ENCODE data around the gene PLCXD1. TPM values are rescaled to one million over a fixed set of nuclear protein-coding genes. Genes with fewer than 3 reads are reported as not detected.

PLCXD1 gene
- total and polyA plus RNA-seq, 9 of the 15 experiments (the other 6 are each of a cell fraction or from before 2014, with no cell fraction given) = 6.0 to 60.2 (median 39.5) TPM

DNA sequence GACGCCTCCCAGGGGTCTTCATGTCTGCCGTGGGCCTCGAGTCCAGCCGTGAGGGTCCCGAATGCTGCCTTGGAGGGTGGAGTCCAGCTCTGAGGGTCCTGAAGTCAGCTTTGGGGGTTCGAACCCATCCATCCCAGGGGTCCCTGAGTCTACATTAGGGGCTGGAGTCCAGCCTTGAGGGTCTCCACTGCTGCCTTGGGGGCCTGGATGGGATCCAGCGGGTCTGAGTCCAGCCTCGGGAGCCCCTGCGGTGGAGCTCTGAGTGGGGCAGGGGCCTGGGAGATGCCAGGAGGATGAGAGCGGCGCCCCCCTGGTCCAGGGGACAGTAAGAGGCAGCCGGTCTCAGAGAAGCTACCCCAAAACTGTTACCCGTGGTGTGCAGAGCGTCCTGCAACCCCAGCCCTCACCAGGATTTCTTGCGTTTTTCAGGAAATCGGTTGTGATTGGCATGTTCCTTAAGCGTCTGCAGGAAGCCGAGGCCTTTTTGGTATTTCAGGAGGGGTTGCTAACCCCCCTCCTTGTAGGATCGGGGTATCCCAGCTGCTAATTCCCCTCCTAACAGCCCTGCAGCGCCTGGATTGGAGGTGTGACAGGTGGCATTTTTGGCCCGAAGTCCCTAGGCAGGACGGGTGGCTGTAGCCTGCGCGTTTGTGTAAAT lies 39.1 kb downstream of the PLCXD1 start:
- Histone ChIP-seq H3K4me1 (replicated peaks in 1 of 2; ENCODE audit: control insufficient read depth in 2 of 2, insufficient read depth in 2 of 2, low read length in 2 of 2) (peaks cover 5 to 39% of the 10 kb centered on the region in 2 experiments; a peak in 4 of 5 replicates), H3K27me3 (ENCODE audit: control insufficient read depth in 2 of 2, insufficient read depth in 2 of 2, low read length in 2 of 2) (no peaks in the 10 kb centered on the region), H3K4me3 (peak overlapping the region; percentile 75), H3K27ac (ENCODE audit: extremely low read depth, low read depth, low read length) (peak overlapping the region; percentile 87; the same call in 2 of the 3 replicates), H3K36me3 (ENCODE audit: control insufficient read depth, insufficient read depth, low read length) (peaks cover 11% of the 10 kb centered on the region; the same call in 2 of the 3 replicates), H3K79me2 (ENCODE audit: control insufficient read depth, insufficient read depth, low read length) (peaks cover 30% of the 10 kb centered on the region), H3K9ac (ENCODE audit: insufficient read depth in 1 of 2, low read depth in 2 of 2, low read length in 2 of 2) (peak overlapping the region; percentile 87 to 95), H2AFZ (ENCODE audit: low read depth, low read length) (no peak overlapping the region), H3K9me3 (replicated peaks; ENCODE audit: control insufficient read depth, insufficient read depth, low read depth, low read length) (no peaks in the 10 kb centered on the region), H3K9me1 (ENCODE audit: control insufficient read depth, insufficient read depth, low read length) (no peaks in the 10 kb centered on the region), H4K20me1 (replicated peaks; ENCODE audit: control insufficient read depth, insufficient read depth, low read length) (no peaks in the 10 kb centered on the region), H3K4me2 (ENCODE audit: insufficient read depth, low read length) (peak overlapping the region; percentile 73)
- 2% methylated on average over 18 of the region's 24 CpGs for WGBS (ENCODE audit: insufficient coverage, low coverage, missing lambda C conversion rate)
- POLR2A ChIA-PET = no interaction called here
- no TSS peak for BruUV-seq (replicated peaks)
- CTCF ChIA-PET (ENCODE audit: low intra/inter-chr PET ratio) = no interaction called here
- ATAC-seq = no peak
- intact Hi-C loops (cut with micrococcal nuclease) (loop anchor here (10.0 kb wide), 1 partner anchor 65 kb away; the partner anchor contains the start of gene PPP2R3B), in situ Hi-C loops (cut with MboI) (no loop called here)
- DNase-seq (ENCODE audit: extremely low read depth in 1 of 4, low spot score in 3 of 4) = peak in 1 of 4 experiments; percentile 25
- FAIRE-seq = no peak
- TF ChIP-seq L3MBTL2 (IDR thresholded peaks at IDR 0.05) (peak; percentile 71), YY1 (IDR thresholded peaks at IDR 0.05; ENCODE audit: borderline replicate concordance in 1 of 3, control insufficient read depth in 1 of 3, extremely low read depth in 1 of 3, insufficient read depth in 3 of 3, insufficient read length in 1 of 3, insufficient replicate concordance in 2 of 3, low read depth in 1 of 3, low read length in 2 of 3) (no peak), HNRNPUL1 (IDR thresholded peaks at IDR 0.05; ENCODE audit: low read length) (no peak), RAD21 (CRISPR knock-in tag; conservative IDR thresholded peaks at IDR 0.05 in 1 of 2, IDR thresholded peaks at IDR 0.05 in 1 of 2) (no peak), CTBP1 (IDR thresholded peaks at IDR 0.05; ENCODE audit: borderline replicate concordance) (no peak), ZKSCAN8 (CRISPR knock-in tag; IDR thresholded peaks at IDR 0.05) (no peak)
- TF ChIP-seq, protein P1, sequence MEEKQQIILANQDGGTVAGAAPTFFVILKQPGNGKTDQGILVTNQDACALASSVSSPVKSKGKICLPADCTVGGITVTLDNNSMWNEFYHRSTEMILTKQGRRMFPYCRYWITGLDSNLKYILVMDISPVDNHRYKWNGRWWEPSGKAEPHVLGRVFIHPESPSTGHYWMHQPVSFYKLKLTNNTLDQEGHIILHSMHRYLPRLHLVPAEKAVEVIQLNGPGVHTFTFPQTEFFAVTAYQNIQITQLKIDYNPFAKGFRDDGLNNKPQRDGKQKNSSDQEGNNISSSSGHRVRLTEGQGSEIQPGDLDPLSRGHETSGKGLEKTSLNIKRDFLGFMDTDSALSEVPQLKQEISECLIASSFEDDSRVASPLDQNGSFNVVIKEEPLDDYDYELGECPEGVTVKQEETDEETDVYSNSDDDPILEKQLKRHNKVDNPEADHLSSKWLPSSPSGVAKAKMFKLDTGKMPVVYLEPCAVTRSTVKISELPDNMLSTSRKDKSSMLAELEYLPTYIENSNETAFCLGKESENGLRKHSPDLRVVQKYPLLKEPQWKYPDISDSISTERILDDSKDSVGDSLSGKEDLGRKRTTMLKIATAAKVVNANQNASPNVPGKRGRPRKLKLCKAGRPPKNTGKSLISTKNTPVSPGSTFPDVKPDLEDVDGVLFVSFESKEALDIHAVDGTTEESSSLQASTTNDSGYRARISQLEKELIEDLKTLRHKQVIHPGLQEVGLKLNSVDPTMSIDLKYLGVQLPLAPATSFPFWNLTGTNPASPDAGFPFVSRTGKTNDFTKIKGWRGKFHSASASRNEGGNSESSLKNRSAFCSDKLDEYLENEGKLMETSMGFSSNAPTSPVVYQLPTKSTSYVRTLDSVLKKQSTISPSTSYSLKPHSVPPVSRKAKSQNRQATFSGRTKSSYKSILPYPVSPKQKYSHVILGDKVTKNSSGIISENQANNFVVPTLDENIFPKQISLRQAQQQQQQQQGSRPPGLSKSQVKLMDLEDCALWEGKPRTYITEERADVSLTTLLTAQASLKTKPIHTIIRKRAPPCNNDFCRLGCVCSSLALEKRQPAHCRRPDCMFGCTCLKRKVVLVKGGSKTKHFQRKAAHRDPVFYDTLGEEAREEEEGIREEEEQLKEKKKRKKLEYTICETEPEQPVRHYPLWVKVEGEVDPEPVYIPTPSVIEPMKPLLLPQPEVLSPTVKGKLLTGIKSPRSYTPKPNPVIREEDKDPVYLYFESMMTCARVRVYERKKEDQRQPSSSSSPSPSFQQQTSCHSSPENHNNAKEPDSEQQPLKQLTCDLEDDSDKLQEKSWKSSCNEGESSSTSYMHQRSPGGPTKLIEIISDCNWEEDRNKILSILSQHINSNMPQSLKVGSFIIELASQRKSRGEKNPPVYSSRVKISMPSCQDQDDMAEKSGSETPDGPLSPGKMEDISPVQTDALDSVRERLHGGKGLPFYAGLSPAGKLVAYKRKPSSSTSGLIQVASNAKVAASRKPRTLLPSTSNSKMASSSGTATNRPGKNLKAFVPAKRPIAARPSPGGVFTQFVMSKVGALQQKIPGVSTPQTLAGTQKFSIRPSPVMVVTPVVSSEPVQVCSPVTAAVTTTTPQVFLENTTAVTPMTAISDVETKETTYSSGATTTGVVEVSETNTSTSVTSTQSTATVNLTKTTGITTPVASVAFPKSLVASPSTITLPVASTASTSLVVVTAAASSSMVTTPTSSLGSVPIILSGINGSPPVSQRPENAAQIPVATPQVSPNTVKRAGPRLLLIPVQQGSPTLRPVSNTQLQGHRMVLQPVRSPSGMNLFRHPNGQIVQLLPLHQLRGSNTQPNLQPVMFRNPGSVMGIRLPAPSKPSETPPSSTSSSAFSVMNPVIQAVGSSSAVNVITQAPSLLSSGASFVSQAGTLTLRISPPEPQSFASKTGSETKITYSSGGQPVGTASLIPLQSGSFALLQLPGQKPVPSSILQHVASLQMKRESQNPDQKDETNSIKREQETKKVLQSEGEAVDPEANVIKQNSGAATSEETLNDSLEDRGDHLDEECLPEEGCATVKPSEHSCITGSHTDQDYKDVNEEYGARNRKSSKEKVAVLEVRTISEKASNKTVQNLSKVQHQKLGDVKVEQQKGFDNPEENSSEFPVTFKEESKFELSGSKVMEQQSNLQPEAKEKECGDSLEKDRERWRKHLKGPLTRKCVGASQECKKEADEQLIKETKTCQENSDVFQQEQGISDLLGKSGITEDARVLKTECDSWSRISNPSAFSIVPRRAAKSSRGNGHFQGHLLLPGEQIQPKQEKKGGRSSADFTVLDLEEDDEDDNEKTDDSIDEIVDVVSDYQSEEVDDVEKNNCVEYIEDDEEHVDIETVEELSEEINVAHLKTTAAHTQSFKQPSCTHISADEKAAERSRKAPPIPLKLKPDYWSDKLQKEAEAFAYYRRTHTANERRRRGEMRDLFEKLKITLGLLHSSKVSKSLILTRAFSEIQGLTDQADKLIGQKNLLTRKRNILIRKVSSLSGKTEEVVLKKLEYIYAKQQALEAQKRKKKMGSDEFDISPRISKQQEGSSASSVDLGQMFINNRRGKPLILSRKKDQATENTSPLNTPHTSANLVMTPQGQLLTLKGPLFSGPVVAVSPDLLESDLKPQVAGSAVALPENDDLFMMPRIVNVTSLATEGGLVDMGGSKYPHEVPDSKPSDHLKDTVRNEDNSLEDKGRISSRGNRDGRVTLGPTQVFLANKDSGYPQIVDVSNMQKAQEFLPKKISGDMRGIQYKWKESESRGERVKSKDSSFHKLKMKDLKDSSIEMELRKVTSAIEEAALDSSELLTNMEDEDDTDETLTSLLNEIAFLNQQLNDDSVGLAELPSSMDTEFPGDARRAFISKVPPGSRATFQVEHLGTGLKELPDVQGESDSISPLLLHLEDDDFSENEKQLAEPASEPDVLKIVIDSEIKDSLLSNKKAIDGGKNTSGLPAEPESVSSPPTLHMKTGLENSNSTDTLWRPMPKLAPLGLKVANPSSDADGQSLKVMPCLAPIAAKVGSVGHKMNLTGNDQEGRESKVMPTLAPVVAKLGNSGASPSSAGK (IDR thresholded peaks at IDR 0.05) = 0 out of 2 replicates have a peak, but pooled peaks have one; percentile 15
- TF ChIP-seq, protein P2, sequence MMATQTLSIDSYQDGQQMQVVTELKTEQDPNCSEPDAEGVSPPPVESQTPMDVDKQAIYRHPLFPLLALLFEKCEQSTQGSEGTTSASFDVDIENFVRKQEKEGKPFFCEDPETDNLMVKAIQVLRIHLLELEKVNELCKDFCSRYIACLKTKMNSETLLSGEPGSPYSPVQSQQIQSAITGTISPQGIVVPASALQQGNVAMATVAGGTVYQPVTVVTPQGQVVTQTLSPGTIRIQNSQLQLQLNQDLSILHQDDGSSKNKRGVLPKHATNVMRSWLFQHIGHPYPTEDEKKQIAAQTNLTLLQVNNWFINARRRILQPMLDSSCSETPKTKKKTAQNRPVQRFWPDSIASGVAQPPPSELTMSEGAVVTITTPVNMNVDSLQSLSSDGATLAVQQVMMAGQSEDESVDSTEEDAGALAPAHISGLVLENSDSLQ (IDR thresholded peaks at IDR 0.05) = peak; percentile 31; the same call in 1 of the 2 replicates
